IMR-90 (cell line): ENCODE measurements around the gene SAT2. TPM values are rescaled to one million over a fixed set of nuclear protein-coding genes. Genes with fewer than 3 reads are reported as not detected.

Experiments used
- ATAC-seq: fragments of 200-7000 bp; cut with Tn5 transposase; 2 replicates; pipeline ENCODE4 v1.9.1; 2020; ENCODE audit warnings: low read depth, mild to moderate bottlenecking, moderate library complexity
- BruUV-seq: library from RNA; stranded (reverse); fragments of 400-500 nt; replicated peaks from 2 replicates; lab custom pipeline; 2021; lab: Mats Ljungman, UMichigan
- CTCF ChIA-PET: fragments of 300-600 bp; formaldehyde crosslinking; extraction: SDS; loops from one replicate; lab custom pipeline; 2021; ENCODE audit warnings: antibody characterized with exemption; lab: Yijun Ruan, JAX
- POLR2A ChIA-PET: fragments of 300-600 bp; sonication (Branson Sonifier 250); formaldehyde crosslinking; loops from one replicate; lab custom pipeline; 2022; ENCODE audit warnings: antibody characterized with exemption; ENCODE audit not compliant: unreplicated experiment; lab: Charles Lee
- DNase-seq: peaks from one replicate; pipeline ENCODE4 v3.0.0; 2013
- H2AFZ ChIP-seq: replicated peaks from 2 replicates; pipeline ENCODE3; 2013; ENCODE audit warnings: low read length, mild to moderate bottlenecking; ENCODE audit not compliant: poor library complexity
- H2AK5ac ChIP-seq: 2 replicates; pipeline ENCODE4 v1.6.1; 2013; ENCODE audit warnings: low read depth, low read length, inconsistent platforms
- H2AK9ac ChIP-seq: replicated peaks from 2 replicates; pipeline ENCODE3; 2013; ENCODE audit warnings: mild to moderate bottlenecking, low read depth, low read length, moderate library complexity; ENCODE audit not compliant: poor library complexity
- H2BK120ac ChIP-seq: 2 replicates; pipeline ENCODE4 v1.6.1; 2013; ENCODE audit warnings: low read depth, low read length, inconsistent platforms
- H2BK15ac ChIP-seq: 3 replicates; pipeline ENCODE4 v1.6.1; 2013; ENCODE audit warnings: low read depth, low read length, inconsistent platforms
- H2BK20ac ChIP-seq: 2 replicates; pipeline ENCODE4 v1.6.1; 2013; ENCODE audit warnings: low read depth, mild to moderate bottlenecking, inconsistent platforms, low read length, moderate library complexity
- H2BK5ac ChIP-seq: 2 replicates; pipeline ENCODE4 v1.6.1; 2013; ENCODE audit warnings: mild to moderate bottlenecking, low read depth, low read length, inconsistent platforms; ENCODE audit not compliant: poor library complexity, severe bottlenecking
- H3K14ac ChIP-seq: replicated peaks from 2 replicates; pipeline ENCODE4 v1.6.1; 2013; ENCODE audit warnings: low read depth, low read length, inconsistent platforms
- H3K18ac ChIP-seq: 2 replicates; pipeline ENCODE4 v1.6.1; 2013; ENCODE audit warnings: low read depth, low read length, control low read depth
- H3K23ac ChIP-seq: 2 replicates; pipeline ENCODE4 v1.6.1; 2013; ENCODE audit warnings: low read depth, low read length, inconsistent platforms
- H3K27ac ChIP-seq: 2 replicates; pipeline ENCODE4 v1.5.1; 2013; ENCODE audit warnings: mild to moderate bottlenecking, control low read depth, low read length; ENCODE audit not compliant: insufficient read depth
- H3K27me3 ChIP-seq: 2 replicates; pipeline ENCODE4 v1.6.1; 2013; ENCODE audit warnings: low read length; ENCODE audit not compliant: control insufficient read depth, insufficient read depth
- H3K36me3 ChIP-seq: 2 replicates; pipeline ENCODE4 v1.6.1; 2013; ENCODE audit warnings: low read length, mixed read lengths; ENCODE audit not compliant: control insufficient read depth, insufficient read depth
- H3K4ac ChIP-seq: 2 replicates; pipeline ENCODE4 v1.6.1; 2013; ENCODE audit warnings: low read depth, low read length, inconsistent platforms
- H3K4me1 ChIP-seq: 2 replicates; pipeline ENCODE4 v1.6.1; 2013; ENCODE audit warnings: low read length, mixed read lengths; ENCODE audit not compliant: control insufficient read depth, insufficient read depth
- H3K4me2 ChIP-seq: 2 replicates; pipeline ENCODE4 v1.6.1; 2013; ENCODE audit warnings: low read depth, mild to moderate bottlenecking, control low read depth, low read length, moderate library complexity
- H3K4me3 ChIP-seq: 2 replicates; pipeline ENCODE4 v1.5.1; 2013; ENCODE audit warnings: low read depth, mild to moderate bottlenecking, control low read depth, low read length, moderate library complexity; ENCODE audit not compliant: insufficient read depth
- H3K56ac ChIP-seq: 2 replicates; pipeline ENCODE4 v1.6.1; 2013; ENCODE audit warnings: low read length, inconsistent platforms; ENCODE audit not compliant: insufficient read depth; ENCODE audit errors: extremely low read depth
- H3K79me1 ChIP-seq, 2 experiments: 2 replicates each; pipeline ENCODE4 v1.6.1; 2013; ENCODE audit warnings: low read length in 2 of 2, inconsistent platforms in 1 of 2, low read depth in 1 of 2
- H3K9ac ChIP-seq: 2 replicates; pipeline ENCODE4 v1.6.1; 2013; ENCODE audit warnings: low read depth, low read length, control low read depth
- H3K9me1 ChIP-seq: 2 replicates; pipeline ENCODE4 v1.6.1; 2013; ENCODE audit warnings: low read length, inconsistent platforms; ENCODE audit not compliant: insufficient read depth
- H3K9me3 ChIP-seq: 2 replicates; pipeline ENCODE4 v1.6.1; 2013; ENCODE audit warnings: low read length; ENCODE audit not compliant: control insufficient read depth, insufficient read depth
- H4K20me1 ChIP-seq: 2 replicates; pipeline ENCODE4 v1.6.1; 2013; ENCODE audit warnings: low read length, inconsistent platforms; ENCODE audit not compliant: insufficient read depth
- H4K5ac ChIP-seq: 2 replicates; pipeline ENCODE4 v1.6.1; 2013; ENCODE audit warnings: mild to moderate bottlenecking, low read depth, low read length, control low read depth
- H4K8ac ChIP-seq, 2 experiments: 2 replicates each; pipeline ENCODE4 v1.6.1; 2013; ENCODE audit warnings: low read depth in 2 of 2, low read length in 2 of 2, control low read depth in 1 of 2, inconsistent platforms in 1 of 2
- H4K91ac ChIP-seq: 2 replicates; pipeline ENCODE4 v1.6.1; 2013; ENCODE audit warnings: low read depth, low read length, inconsistent platforms; ENCODE audit not compliant: insufficient read depth
- BHLHE40 ChIP-seq: fragments of 150-350 bp; IDR thresholded peaks from 2 replicates; pipeline ENCODE4 v1.6.1; 2016; ENCODE audit warnings: mild to moderate bottlenecking, low read depth, low read length
- CEBPB ChIP-seq: IDR thresholded peaks from 2 replicates; pipeline ENCODE4 v1.6.1; 2012; ENCODE audit warnings: low read depth, low read length, improper control_type of control experiment
- CHD1 ChIP-seq: IDR thresholded peaks from 2 replicates; pipeline ENCODE4 v1.6.1; 2012; ENCODE audit warnings: low read depth, low read length, improper control_type of control experiment
- CTCF ChIP-seq: conservative IDR thresholded peaks from 2 replicates; pipeline ENCODE4 v1.5.1; 2012; ENCODE audit warnings: mild to moderate bottlenecking, low read depth, low read length, improper control_type of control experiment
- ELK1 ChIP-seq: fragments of 150-350 bp; IDR thresholded peaks from 2 replicates; pipeline ENCODE4 v1.6.1; 2016; ENCODE audit warnings: low read depth, mild to moderate bottlenecking, low read length, moderate library complexity, borderline replicate concordance
- FOS ChIP-seq: fragments of 150-350 bp; IDR thresholded peaks from 2 replicates; pipeline ENCODE4 v1.6.1; 2016; ENCODE audit warnings: low read depth, low read length
- MAFK ChIP-seq: IDR thresholded peaks from 2 replicates; pipeline ENCODE4 v1.6.1; 2012; ENCODE audit warnings: low read depth, low read length, improper control_type of control experiment
- MAZ ChIP-seq: IDR thresholded peaks from 2 replicates; pipeline ENCODE4 v1.6.1; 2012; ENCODE audit warnings: low read depth, mild to moderate bottlenecking, low read length, improper control_type of control experiment, moderate library complexity, borderline replicate concordance
- MXI1 ChIP-seq: IDR thresholded peaks from 2 replicates; pipeline ENCODE4 v1.6.1; 2012; ENCODE audit warnings: low read depth, mild to moderate bottlenecking, low read length, moderate library complexity, borderline replicate concordance
- NFE2L2 ChIP-seq: fragments of 150-350 bp; IDR thresholded peaks from 2 replicates; pipeline ENCODE4 v1.6.1; 2016; ENCODE audit warnings: low read depth, mild to moderate bottlenecking, low read length
- POLR2A ChIP-seq: IDR thresholded peaks from 2 replicates; pipeline ENCODE4 v1.6.1; 2012; ENCODE audit warnings: mild to moderate bottlenecking, low read depth, low read length
- RAD21 ChIP-seq: IDR thresholded peaks from 2 replicates; pipeline ENCODE4 v1.6.1; 2012; ENCODE audit warnings: low read length, improper control_type of control experiment
- RCOR1 ChIP-seq: IDR thresholded peaks from 2 replicates; pipeline ENCODE4 v1.6.1; 2012; ENCODE audit warnings: mild to moderate bottlenecking, low read length, improper control_type of control experiment; ENCODE audit not compliant: insufficient replicate concordance
- RFX5 ChIP-seq: IDR thresholded peaks from 2 replicates; pipeline ENCODE4 v1.8.0; 2012; ENCODE audit warnings: low read depth, mild to moderate bottlenecking, low read length, moderate library complexity
- SMC3 ChIP-seq: fragments of 150-350 bp; IDR thresholded peaks from 2 replicates; pipeline ENCODE4 v1.6.1; 2016; ENCODE audit warnings: low read depth, mild to moderate bottlenecking, antibody characterized with exemption, low read length, moderate library complexity
- USF2 ChIP-seq: fragments of 150-350 bp; IDR thresholded peaks from 2 replicates; pipeline ENCODE4 v1.6.1; 2017; ENCODE audit warnings: mild to moderate bottlenecking, antibody characterized with exemption, low read length, low read depth
- WGBS, 2 experiments: methylation state at CpG; one replicate each; pipeline versions ENCODE4 v1.1.5 to v1.1.7; 2013; ENCODE audit warnings: missing lambda C conversion rate in 2 of 2; ENCODE audit not compliant: insufficient read length in 1 of 2; ENCODE audit errors: extremely low coverage in 2 of 2; 5-methylcytosine and 5-hydroxymethylcytosine counted together
- dilution Hi-C: fragments of 300-500 bp; cut with HindIII; formaldehyde crosslinking; loops from one replicate; pipeline ENCODE4 v1.14.3; 2018; ENCODE audit warnings: low sequenced_read_pairs; ENCODE audit not compliant: unreplicated experiment
- in situ Hi-C: fragments of 300-500 bp; cut with MboI; formaldehyde crosslinking; loops from 3 replicates; pipeline ENCODE4 v1.14.3; 2019; ENCODE audit warnings: low sequenced_read_pairs, inconsistent platforms, mixed read lengths
- intact Hi-C: fragments of 100-400 bp; cut with micrococcal nuclease; formaldehyde crosslinking; loops from 2 replicates; pipeline ENCODE4 v1.10.0; 2022
- polyA plus RNA-seq, 3 experiments: library from polyadenylated mRNA; depleted of rRNA; stranded (reverse); fragments of >200 nt; gene quantifications; 2 replicates each; pipeline ENCODE4 v1.2.3, GENCODE V29; 2012; ENCODE audit warnings: low replicate concordance in 1 of 3
- total RNA-seq: library from RNA; depleted of rRNA; stranded (reverse); fragments of >200 nt; gene quantifications from 2 replicates; pipeline ENCODE4 v1.2.3, GENCODE V29; 2012

Gene SAT2
- total and polyA plus RNA-seq, 2 of the 4 experiments (the other 2 are of a cell fraction) = 20.4 to 45.9 TPM

- Histone ChIP-seq H3K56ac (no peak overlapping the region), H2BK5ac (no peak overlapping the region), H3K9me1 (no peaks in the 10 kb centered on the region), H2AK5ac (no peak overlapping the region), H2BK15ac (no peak overlapping the region), H2AFZ (peak overlapping the region; percentile 81), H4K5ac (peak overlapping the region; percentile 70; the same call in 1 of the 2 replicates), H3K14ac (no peak overlapping the region), H2AK9ac (no peak overlapping the region), H3K18ac (no peak overlapping the region), H4K91ac (no peak overlapping the region), H3K9me3 (no peaks in the 10 kb centered on the region), H3K27me3 (peaks cover 4% of the 10 kb centered on the region; the same call in 1 of the 2 replicates), H3K9ac (no peak overlapping the region), H3K4me3 (no peak overlapping the region), H3K4me1 (0 out of 2 replicates have a peak, but pooled peaks cover 1% of the 10 kb centered on the region), H4K20me1 (no peaks in the 10 kb centered on the region), H2BK20ac (no peak overlapping the region), H3K23ac (0 out of 2 replicates have a peak overlapping the region, but pooled peaks have one; percentile 33), H4K8ac (peak overlapping the region in 1 of 2 experiments; percentile 62; a peak in 2 of 4 replicates), H3K79me1 (no peaks in the 10 kb centered on the region), H3K27ac (no peak overlapping the region), H3K4ac (no peak overlapping the region), H3K36me3 (no peaks in the 10 kb centered on the region), H2BK120ac (no peak overlapping the region), H3K4me2 (no peak overlapping the region)
- ATAC-seq = peak; percentile 35
- peak; percentile 54 for DNase-seq
- ChIA-PET CTCF (interaction anchor here (0.5 to 5.3 kb wide), 8 partner anchors 9 to 427 kb away, joined by 3 to 27 read pairs (median 4); partner anchors contain the start of genes TP53 and WRAP53), POLR2A (no interaction called here)
- in situ Hi-C loops = no loop called here
- no TSS peak for BruUV-seq
- intact Hi-C loops = no loop called here
- dilution Hi-C loops = no loop called here
- TF ChIP-seq CHD1 = no peak
- peak; percentile 56 for TF ChIP-seq RAD21
- no peak for TF ChIP-seq USF2
- peak; percentile 64 for TF ChIP-seq CTCF
- no peak for TF ChIP-seq FOS
- TF ChIP-seq MXI1 = no peak
- TF ChIP-seq ELK1 = no peak
- TF ChIP-seq BHLHE40 = no peak
- no peak for TF ChIP-seq RFX5
- TF ChIP-seq SMC3 = peak; percentile 34
- no peak for TF ChIP-seq MAZ
- no peak for TF ChIP-seq POLR2A
- no peak for TF ChIP-seq RCOR1
- TF ChIP-seq MAFK = no peak
- TF ChIP-seq NFE2L2 = no peak
- no peak for TF ChIP-seq CEBPB
- no CpG with 5 or more reads among the region's 6 CpGs for WGBS, 2 experiments
Observed at GRCh38 chr17:7632492-7632894, 4.9 kb upstream of the SAT2 start.
